Liver (tissue), 9 donors: ENCODE measurements around the gene CCNC. TPM values are rescaled to one million over a fixed set of nuclear protein-coding genes. Genes with fewer than 3 reads are reported as not detected.

Source experiments
- DNase-seq: peaks from one replicate; pipeline ENCODE4 v3.0.0-alpha.2; 2017; ENCODE audit warnings: low spot score
- H3K27ac ChIP-seq, 2 donors: one replicate each; pipeline ENCODE4 v1.7.0; 2013; ENCODE audit warnings: inconsistent platforms in 2 of 2, low read length in 2 of 2, control low read depth in 1 of 2, low read depth in 1 of 2, mild to moderate bottlenecking in 1 of 2
- H3K27me3 ChIP-seq, 4 donors: one replicate each; pipeline versions ENCODE4 v1.6.1 to v1.7.0; 2013; ENCODE audit warnings: low read length in 3 of 4, inconsistent platforms in 1 of 4, mild to moderate bottlenecking in 1 of 4, moderate library complexity in 1 of 4; ENCODE audit not compliant: control insufficient read depth in 4 of 4, insufficient read depth in 4 of 4
- H3K36me3 ChIP-seq, 4 donors: one replicate each; pipeline versions ENCODE4 v1.6.1 to v1.7.0; 2013; ENCODE audit warnings: low read length in 3 of 4, mild to moderate bottlenecking in 3 of 4, low read depth in 1 of 4, moderate library complexity in 1 of 4; ENCODE audit not compliant: control insufficient read depth in 4 of 4, insufficient read depth in 3 of 4
- H3K4me1 ChIP-seq, 4 donors: one replicate each; pipeline versions ENCODE4 v1.6.1 to v1.7.0; 2013; ENCODE audit warnings: low read length in 3 of 4, mild to moderate bottlenecking in 3 of 4, moderate library complexity in 1 of 4; ENCODE audit not compliant: control insufficient read depth in 4 of 4, insufficient read depth in 4 of 4
- H3K4me3 ChIP-seq, 3 donors: one replicate each; pipeline versions ENCODE4 v1.6.1 to v1.7.0; 2013; ENCODE audit warnings: low read length in 3 of 3, control low read depth in 1 of 3, low read depth in 1 of 3, mild to moderate bottlenecking in 1 of 3
- H3K9ac ChIP-seq, 2 donors: one replicate each; pipeline ENCODE4 v1.7.0; 2013; ENCODE audit warnings: low read length in 2 of 2, mild to moderate bottlenecking in 2 of 2, moderate library complexity in 2 of 2, control low read depth in 1 of 2, low read depth in 1 of 2
- H3K9me3 ChIP-seq, 4 donors: one replicate each; pipeline versions ENCODE4 v1.6.1 to v1.7.0; 2013; ENCODE audit warnings: low read length in 3 of 4; ENCODE audit not compliant: control insufficient read depth in 4 of 4
- EGR1 ChIP-seq, 2 donors: IDR thresholded peaks; 2 replicates each; pipeline ENCODE4 v1.6.1; 2016 to 2018; ENCODE audit warnings: antibody characterized with exemption in 2 of 2, low read depth in 2 of 2
- FOXA1 ChIP-seq: IDR thresholded peaks from 2 replicates; pipeline ENCODE4 v1.6.1; 2016; ENCODE audit warnings: antibody characterized with exemption
- FOXA2 ChIP-seq: IDR thresholded peaks from 2 replicates; pipeline ENCODE4 v1.6.1; 2016; ENCODE audit warnings: antibody characterized with exemption
- HNF4A ChIP-seq, 2 donors: conservative IDR thresholded peaks; 2 replicates each; pipeline ENCODE4 v1.6.1; 2016; ENCODE audit warnings: antibody characterized with exemption in 2 of 2, mild to moderate bottlenecking in 2 of 2
- JUND ChIP-seq, 2 donors: IDR thresholded peaks; 2 replicates each; pipeline ENCODE4 v1.6.1; 2016; ENCODE audit warnings: antibody characterized with exemption in 2 of 2
- NR2F2 ChIP-seq: IDR thresholded peaks from 2 replicates; pipeline ENCODE4 v1.6.1; 2016; ENCODE audit warnings: antibody characterized with exemption
- RAD21 ChIP-seq, 2 donors: IDR thresholded peaks; 2 replicates each; pipeline ENCODE4 v1.6.1; 2016; ENCODE audit warnings: antibody characterized with exemption in 2 of 2, mild to moderate bottlenecking in 2 of 2
- RXRA ChIP-seq, 2 donors: IDR thresholded peaks; 2 replicates each; pipeline ENCODE4 v1.6.1; 2017 to 2018; ENCODE audit warnings: antibody characterized with exemption in 2 of 2, mild to moderate bottlenecking in 1 of 2
- SP1 ChIP-seq: IDR thresholded peaks from 2 replicates; pipeline ENCODE4 v1.6.1; 2018; ENCODE audit warnings: antibody characterized with exemption, mild to moderate bottlenecking
- TAF1 ChIP-seq: conservative IDR thresholded peaks from 2 replicates; pipeline ENCODE4 v1.6.1; 2016; ENCODE audit warnings: antibody characterized with exemption, mild to moderate bottlenecking
- YY1 ChIP-seq: IDR thresholded peaks from 2 replicates; pipeline ENCODE4 v1.6.1; 2016; ENCODE audit warnings: antibody characterized with exemption, mild to moderate bottlenecking
- WGBS: extraction: QIAGEN DNeasy Blood & Tissue Kit; methylation state at CpG from one replicate; pipeline ENCODE4 v1.1.7; 2013; 5-methylcytosine and 5-hydroxymethylcytosine counted together
- polyA plus RNA-seq, 2 donors: library from polyadenylated mRNA; stranded (reverse) in 1 of 2; unstranded in 1 of 2; fragments of 200-250 nt in 1 of 2; fragments of >200 nt in 1 of 2; fragmentation: Nextera tagmentation in 1 of 2; extraction: Ambion mirVana in 1 of 2; gene quantifications; one replicate each; pipeline versions ENCODE4 v1.2.1 to v1.2.3, GENCODE V29; 2013 to 2015
- total RNA-seq, 2 donors: library from RNA; depleted of rRNA; stranded (reverse); fragments of >200 nt; gene quantifications; one replicate each; pipeline ENCODE4 v1.2.3, GENCODE V29; 2014
- TF ChIP-seq, protein P1 (sequence below): IDR thresholded peaks from 2 replicates; pipeline ENCODE4 v1.6.1; 2016; ENCODE audit warnings: antibody characterized with exemption
- TF ChIP-seq, protein P2 (sequence below): IDR thresholded peaks from 2 replicates; pipeline ENCODE4 v1.6.1; 2016; ENCODE audit warnings: antibody characterized with exemption, mild to moderate bottlenecking
- donor health status: healthy.
- donor health status: healthy.
- donor health status: healthy.
- donor health status: healthy.
- donor health status: healthy.

The CCNC gene
- total and polyA plus RNA-seq, 4 donors, result 32.9 to 80.7 (median 47.8) TPM

DNA sequence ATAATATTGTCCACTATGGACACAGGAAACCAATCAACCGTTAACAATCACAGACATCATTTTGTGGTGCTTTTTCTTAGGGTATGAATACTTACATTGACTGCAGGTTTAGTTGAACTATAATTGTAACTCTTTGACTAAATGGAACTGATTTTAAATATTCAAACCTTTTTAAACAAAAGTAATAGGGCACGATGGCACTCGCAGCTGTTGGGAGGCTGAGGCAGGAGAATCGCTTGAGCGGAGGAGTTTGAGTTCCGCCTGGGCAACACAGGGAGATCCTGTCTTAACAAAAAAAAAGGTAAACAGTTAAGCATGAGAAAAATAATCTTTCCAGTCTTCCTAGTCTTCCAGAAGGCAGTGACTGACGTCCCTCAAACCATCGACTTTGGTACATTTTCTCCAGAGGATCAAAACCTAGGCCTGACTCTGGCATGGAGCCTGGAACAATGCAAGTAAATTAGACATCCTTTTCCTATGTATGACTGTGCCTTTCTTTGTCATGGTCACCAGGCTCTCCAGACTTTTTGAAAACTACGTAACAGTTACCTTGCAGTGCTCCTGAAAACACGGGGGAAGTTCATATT lies 21.5 kb upstream of the CCNC start:
- H3K27me3 ChIP-seq, result peaks cover 0 to 22% (median 9%) of the 10 kb centered on the region in 4 donors
- H3K27ac ChIP-seq, result no peak overlapping the region
- H3K4me1 ChIP-seq, result peaks cover 0 to 22% (median 13%) of the 10 kb centered on the region in 4 donors
- no peak for TF ChIP-seq HNF4A (conservative IDR thresholded peaks at IDR 0.05)
- no peak overlapping the region for H3K9ac ChIP-seq
- no peak for DNase-seq
- H3K4me3 ChIP-seq, result no peak overlapping the region
- H3K9me3 ChIP-seq, result peaks cover 0 to 3% (median under 1%) of the 10 kb centered on the region in 4 donors
- no peaks in the 10 kb centered on the region for H3K36me3 ChIP-seq
- WGBS, result 30% methylated on average over 10 of the region's 10 CpGs

DNA sequence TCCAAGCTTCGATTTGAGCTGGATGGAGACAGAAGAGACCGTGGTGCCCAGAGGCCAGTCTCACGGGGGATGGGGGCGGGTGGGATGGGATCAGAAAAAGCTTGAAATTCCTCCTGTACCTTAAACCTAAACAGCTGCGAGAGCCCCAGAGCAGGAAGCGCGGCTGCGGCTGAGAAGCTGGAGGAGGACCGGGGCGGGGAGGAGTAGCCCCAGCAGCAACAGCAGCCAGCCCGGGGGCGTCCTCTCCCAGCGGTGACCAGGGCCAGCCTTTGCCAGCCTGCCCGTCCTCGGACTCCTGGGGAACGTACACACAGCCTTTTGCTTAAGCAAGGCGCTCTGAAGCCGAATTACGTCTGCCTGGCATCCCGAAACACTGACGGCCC lies 20.8 kb upstream of the CCNC start:
- WGBS, result 7% methylated on average over 21 of the region's 21 CpGs
- no peak for DNase-seq
- Histone ChIP-seq H3K9me3 (no peaks in the 10 kb centered on the region), H3K4me3 (peak overlapping the region in 2 of 3 donors; percentile 33 to 64), H3K27me3 (peaks cover 0 to 20% (median 9%) of the 10 kb centered on the region in 4 donors), H3K27ac (no peak overlapping the region), H3K4me1 (peaks cover 0 to 22% (median 13%) of the 10 kb centered on the region in 4 donors), H3K9ac (no peak overlapping the region), H3K36me3 (no peaks in the 10 kb centered on the region)
- no peak for TF ChIP-seq YY1
- TF ChIP-seq TAF1, result no peak
- TF ChIP-seq SP1, result no peak
- TF ChIP-seq FOXA1, result no peak
- TF ChIP-seq RAD21 (IDR thresholded peaks at IDR 0.05), result no peak
- TF ChIP-seq EGR1 (IDR thresholded peaks at IDR 0.05; ENCODE audit: low read depth in 2 of 2), result no peak
- no peak for TF ChIP-seq JUND (IDR thresholded peaks at IDR 0.05)
- TF ChIP-seq, protein P1, sequence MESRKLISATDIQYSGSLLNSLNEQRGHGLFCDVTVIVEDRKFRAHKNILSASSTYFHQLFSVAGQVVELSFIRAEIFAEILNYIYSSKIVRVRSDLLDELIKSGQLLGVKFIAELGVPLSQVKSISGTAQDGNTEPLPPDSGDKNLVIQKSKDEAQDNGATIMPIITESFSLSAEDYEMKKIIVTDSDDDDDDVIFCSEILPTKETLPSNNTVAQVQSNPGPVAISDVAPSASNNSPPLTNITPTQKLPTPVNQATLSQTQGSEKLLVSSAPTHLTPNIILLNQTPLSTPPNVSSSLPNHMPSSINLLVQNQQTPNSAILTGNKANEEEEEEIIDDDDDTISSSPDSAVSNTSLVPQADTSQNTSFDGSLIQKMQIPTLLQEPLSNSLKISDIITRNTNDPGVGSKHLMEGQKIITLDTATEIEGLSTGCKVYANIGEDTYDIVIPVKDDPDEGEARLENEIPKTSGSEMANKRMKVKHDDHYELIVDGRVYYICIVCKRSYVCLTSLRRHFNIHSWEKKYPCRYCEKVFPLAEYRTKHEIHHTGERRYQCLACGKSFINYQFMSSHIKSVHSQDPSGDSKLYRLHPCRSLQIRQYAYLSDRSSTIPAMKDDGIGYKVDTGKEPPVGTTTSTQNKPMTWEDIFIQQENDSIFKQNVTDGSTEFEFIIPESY, result no peak
- TF ChIP-seq FOXA2, result no peak
- no peak for TF ChIP-seq RXRA (IDR thresholded peaks at IDR 0.05)
- no peak for TF ChIP-seq NR2F2
- TF ChIP-seq, protein P2, sequence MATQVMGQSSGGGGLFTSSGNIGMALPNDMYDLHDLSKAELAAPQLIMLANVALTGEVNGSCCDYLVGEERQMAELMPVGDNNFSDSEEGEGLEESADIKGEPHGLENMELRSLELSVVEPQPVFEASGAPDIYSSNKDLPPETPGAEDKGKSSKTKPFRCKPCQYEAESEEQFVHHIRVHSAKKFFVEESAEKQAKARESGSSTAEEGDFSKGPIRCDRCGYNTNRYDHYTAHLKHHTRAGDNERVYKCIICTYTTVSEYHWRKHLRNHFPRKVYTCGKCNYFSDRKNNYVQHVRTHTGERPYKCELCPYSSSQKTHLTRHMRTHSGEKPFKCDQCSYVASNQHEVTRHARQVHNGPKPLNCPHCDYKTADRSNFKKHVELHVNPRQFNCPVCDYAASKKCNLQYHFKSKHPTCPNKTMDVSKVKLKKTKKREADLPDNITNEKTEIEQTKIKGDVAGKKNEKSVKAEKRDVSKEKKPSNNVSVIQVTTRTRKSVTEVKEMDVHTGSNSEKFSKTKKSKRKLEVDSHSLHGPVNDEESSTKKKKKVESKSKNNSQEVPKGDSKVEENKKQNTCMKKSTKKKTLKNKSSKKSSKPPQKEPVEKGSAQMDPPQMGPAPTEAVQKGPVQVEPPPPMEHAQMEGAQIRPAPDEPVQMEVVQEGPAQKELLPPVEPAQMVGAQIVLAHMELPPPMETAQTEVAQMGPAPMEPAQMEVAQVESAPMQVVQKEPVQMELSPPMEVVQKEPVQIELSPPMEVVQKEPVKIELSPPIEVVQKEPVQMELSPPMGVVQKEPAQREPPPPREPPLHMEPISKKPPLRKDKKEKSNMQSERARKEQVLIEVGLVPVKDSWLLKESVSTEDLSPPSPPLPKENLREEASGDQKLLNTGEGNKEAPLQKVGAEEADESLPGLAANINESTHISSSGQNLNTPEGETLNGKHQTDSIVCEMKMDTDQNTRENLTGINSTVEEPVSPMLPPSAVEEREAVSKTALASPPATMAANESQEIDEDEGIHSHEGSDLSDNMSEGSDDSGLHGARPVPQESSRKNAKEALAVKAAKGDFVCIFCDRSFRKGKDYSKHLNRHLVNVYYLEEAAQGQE, result no peak
